GM12865 (cell line): Measurements from ENCODE around the gene RNF220.

Source experiments
- DNase-seq: peaks from one replicate; pipeline ENCODE4 v3.0.0; 2010; ENCODE audit warnings: low read depth
- H3K4me3 ChIP-seq: 2 replicates; pipeline ENCODE4 v1.5.1; 2011; ENCODE audit warnings: mild to moderate bottlenecking, low read depth, low read length, control low read depth
- TF ChIP-seq, protein P1 (sequence below): IDR thresholded peaks from 2 replicates; pipeline ENCODE4 v1.5.1; 2011; ENCODE audit warnings: low read length, control low read depth, low read depth, inconsistent platforms; ENCODE audit not compliant: insufficient read depth; ENCODE audit errors: missing control alignments

RNF220 gene

DNA sequence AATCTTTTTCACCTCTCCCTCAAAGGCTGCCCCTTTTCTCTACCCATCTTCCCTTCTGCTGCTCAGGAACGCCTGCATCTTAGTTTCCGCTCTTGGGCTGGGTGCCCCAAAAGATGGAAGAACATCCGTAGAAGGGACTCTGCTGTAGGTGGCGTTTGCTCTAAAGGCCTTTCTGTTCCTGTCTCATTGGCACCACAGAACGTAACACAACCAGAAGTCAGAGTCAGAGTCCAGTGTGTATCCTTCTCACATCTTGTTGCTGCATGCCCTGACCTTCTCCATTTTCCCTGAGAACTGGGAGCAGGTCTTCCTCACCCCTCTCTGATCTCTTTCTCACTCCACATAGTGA is 103.3 kb downstream of the RNF220 start:
- DNase-seq, result no peak
- TF ChIP-seq, protein P1, sequence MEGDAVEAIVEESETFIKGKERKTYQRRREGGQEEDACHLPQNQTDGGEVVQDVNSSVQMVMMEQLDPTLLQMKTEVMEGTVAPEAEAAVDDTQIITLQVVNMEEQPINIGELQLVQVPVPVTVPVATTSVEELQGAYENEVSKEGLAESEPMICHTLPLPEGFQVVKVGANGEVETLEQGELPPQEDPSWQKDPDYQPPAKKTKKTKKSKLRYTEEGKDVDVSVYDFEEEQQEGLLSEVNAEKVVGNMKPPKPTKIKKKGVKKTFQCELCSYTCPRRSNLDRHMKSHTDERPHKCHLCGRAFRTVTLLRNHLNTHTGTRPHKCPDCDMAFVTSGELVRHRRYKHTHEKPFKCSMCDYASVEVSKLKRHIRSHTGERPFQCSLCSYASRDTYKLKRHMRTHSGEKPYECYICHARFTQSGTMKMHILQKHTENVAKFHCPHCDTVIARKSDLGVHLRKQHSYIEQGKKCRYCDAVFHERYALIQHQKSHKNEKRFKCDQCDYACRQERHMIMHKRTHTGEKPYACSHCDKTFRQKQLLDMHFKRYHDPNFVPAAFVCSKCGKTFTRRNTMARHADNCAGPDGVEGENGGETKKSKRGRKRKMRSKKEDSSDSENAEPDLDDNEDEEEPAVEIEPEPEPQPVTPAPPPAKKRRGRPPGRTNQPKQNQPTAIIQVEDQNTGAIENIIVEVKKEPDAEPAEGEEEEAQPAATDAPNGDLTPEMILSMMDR, result no peak
- no peak overlapping the region for H3K4me3 ChIP-seq

DNA sequence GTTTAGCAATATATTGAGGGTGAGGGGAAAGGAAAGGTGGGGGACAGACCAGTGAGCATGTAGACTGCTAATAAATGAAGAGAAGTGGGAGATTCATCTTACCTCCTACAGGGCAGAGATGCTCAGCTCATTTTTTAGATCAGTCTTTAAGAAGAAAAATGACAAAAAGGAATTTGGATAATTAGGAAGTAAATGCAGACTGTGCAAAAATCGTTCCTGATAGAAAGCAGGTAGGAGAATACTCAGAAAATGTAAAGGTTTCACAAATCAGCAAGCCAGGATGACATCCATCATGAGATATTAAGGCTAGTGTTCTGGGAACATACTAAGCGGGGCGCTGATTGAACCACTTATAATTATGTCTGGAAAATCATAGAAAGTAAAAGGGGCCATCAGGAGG is 106.3 kb downstream of the RNF220 start:
- TF ChIP-seq, protein P1, result no peak
- no peak for DNase-seq
- no peak overlapping the region for H3K4me3 ChIP-seq

DNA sequence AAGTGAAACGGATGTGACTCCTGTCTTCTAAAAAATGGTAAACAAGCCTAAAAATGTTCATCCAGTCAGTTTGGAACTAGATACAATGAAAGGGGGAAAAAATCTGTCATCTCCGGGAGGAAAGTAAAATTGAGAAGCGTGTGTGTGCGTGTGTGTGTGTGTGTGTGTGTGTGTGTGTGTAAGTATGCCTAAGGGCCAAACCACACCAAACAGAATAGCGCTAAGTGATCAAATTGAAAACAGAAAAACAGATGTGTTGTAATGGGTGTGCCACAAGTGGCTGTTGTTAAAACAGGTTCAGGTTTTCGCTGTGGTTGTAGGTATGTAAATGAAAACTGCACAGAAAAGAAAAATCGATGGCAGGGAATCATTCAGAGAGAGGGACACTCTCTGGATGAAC is 106.7 kb downstream of the RNF220 start:
- TF ChIP-seq, protein P1, result no peak
- peak; percentile 63 for DNase-seq
- H3K4me3 ChIP-seq, result no peak overlapping the region

DNA sequence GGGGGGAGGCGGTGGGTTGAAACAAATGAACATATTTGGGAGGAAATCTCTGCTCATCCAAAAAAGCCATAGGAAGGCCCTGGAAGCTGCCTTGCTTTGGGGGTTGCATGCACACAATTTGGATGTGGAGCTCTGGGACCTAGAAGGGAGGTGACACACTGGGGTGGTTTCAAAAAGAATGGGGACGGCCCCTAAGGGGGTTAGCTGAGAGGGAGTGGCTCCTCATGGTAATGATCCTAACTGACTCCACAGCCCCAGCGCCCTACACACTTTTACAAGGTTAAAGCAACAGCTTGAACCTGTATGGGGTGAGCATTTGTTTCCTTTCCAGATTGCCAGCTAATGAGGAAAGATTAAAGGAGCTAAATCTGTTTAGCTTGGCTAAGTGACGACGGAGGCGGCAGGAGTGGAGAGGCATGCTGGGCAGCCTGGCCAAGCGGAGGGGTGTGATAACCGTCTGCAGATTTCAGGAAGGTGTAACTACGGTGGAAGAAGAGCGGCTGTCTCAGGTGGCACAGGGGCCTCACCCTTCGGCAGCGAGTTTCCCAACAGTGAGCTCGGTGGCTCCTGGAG is 107.3 kb downstream of the RNF220 start:
- no peak for DNase-seq
- H3K4me3 ChIP-seq, result no peak overlapping the region
- TF ChIP-seq, protein P1, result no peak

DNA sequence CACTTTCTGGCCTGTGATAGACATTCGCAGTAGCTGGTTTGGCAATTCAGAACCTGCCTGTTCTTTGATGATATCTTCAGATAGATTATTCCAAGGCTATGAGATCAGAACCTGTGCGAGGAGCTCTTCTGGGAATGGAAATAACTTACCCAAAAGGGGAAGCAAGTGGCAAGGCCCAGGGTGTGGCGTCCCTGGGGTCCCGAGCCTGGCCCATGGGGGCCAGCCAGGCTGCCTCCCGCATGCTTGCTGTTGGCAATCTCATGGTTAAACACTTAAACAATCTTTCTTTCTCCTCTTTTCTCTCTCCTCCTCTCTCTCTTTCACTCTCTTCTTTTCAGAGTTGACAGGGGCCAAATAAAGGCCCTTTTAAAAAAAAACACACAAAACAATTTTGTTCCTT is 108.1 kb downstream of the RNF220 start:
- TF ChIP-seq, protein P1, result no peak
- no peak overlapping the region for H3K4me3 ChIP-seq
- no peak for DNase-seq

DNA sequence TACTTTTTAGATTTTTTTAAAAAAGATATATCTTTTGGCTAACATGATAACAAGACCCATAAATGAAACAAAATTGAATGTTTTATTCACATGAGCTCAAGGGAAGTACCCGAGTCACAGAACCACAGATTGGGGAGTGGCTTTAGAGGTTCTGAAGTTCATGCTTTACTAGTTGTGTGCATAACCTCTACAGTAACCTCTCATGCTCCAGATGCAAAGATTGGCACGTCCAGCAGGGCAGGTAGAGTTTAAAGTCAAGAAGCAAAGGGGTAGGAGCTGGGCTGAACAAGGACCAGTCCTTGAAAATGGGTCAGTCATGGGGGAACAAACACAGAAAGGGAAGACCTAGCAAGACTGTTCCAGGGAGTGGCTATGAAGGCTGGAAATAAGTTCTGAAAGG is 109.6 kb downstream of the RNF220 start:
- no peak for DNase-seq
- TF ChIP-seq, protein P1, result no peak
- no peak overlapping the region for H3K4me3 ChIP-seq

DNA sequence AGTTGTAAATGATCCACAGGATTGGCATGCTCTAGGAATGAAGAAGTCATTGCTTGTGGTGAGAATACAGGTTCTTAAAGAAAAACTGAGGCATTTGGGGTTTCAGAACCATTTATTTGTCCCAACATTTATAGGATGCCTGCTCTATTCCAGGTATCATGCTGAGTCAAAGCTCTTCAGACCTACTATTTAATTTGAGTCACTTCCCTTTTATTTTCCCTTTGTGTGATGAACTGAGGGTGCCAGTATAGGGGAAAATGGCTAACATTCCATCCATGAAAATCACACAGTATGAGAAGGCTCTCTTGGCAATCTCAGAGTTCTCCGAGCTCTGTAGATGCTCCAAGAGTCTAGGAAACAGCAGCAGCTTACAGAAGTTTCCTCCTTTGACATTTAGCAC is 110.4 kb downstream of the RNF220 start:
- DNase-seq, result no peak
- no peak overlapping the region for H3K4me3 ChIP-seq
- TF ChIP-seq, protein P1, result no peak
